ENCODE measurements around the gene SERPINA5.

Gene SERPINA5

DNA sequence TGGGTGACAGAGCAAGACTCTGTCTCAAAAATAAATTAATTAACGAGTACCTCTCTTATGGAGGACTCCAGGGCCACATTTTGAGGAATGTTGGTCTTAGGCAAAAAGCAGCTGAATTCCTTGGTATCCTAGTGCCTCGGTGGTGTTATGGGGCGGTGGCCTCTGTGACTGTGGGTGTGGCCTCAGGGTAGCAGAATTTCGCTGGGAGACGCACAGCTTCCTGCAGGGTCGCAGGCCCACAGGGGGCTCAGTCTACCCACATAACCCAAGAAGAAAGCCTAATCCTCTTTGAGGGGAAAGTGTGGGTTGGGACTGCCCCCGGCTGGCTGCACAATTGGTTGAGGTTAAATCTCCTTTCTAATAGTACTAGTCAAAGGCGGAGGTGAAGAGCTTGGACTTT is 31.2 kb upstream of the SERPINA5 start:
- FAIRE-seq = no peak

DNA sequence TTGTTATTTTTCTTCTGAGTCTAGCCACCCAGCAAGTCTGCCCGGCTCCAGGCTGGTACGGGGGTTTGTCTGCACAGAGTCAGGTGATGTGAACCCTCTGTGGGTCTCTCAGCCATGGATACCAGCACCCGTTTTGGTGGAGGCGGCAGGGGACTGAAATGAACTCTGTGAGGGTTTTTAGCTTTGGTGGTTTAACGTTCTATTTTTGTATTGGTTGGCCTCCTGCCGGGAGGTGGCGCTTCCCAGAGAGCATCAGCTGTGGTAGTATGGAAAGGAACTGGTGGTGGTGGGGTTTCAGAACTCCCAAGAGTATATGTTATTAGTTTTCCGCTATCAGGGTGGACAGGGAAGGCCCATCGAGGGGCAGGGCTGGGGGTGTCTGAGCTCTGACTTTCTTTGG is 25.2 kb upstream of the SERPINA5 start:
- no peak for FAIRE-seq

DNA sequence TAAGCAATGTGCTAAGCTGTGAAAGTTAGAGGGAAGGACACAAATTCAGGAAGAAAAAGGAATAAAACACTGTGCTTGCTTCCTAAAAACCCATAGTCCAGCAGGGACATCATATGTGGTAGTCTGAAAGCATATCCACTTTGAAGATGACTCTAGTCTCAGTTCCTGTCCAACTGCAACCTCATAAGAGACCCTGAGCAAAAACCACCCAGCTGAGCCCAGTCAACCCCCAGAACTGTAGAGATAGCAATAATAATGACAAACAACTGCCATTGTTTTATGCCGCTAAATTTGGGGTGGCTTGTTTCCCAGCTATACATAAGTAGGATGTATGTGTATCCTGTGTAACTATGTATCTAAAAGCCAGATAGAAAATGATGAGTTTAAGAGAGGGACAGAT is 23.9 kb upstream of the SERPINA5 start:
- FAIRE-seq = no peak

DNA sequence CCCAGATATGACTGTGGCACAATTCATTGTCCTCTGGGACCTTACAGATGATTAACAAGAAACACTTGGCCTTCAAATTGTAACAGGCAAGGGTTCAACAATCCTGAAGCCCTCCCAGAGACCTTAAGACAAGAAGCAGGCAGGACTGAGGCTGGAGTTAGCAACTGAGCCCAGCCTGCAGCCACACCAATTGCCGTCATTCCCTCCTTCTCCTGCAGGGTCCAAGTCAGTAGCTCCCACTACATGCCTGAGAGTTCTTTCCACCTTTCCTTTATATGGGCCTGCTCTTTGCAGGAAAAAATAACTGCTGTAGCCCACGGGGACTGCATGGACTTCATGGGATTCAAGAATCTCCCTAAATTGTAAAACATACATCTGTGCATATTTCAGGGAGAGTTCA is 22.4 kb upstream of the SERPINA5 start:
- FAIRE-seq = no peak

DNA sequence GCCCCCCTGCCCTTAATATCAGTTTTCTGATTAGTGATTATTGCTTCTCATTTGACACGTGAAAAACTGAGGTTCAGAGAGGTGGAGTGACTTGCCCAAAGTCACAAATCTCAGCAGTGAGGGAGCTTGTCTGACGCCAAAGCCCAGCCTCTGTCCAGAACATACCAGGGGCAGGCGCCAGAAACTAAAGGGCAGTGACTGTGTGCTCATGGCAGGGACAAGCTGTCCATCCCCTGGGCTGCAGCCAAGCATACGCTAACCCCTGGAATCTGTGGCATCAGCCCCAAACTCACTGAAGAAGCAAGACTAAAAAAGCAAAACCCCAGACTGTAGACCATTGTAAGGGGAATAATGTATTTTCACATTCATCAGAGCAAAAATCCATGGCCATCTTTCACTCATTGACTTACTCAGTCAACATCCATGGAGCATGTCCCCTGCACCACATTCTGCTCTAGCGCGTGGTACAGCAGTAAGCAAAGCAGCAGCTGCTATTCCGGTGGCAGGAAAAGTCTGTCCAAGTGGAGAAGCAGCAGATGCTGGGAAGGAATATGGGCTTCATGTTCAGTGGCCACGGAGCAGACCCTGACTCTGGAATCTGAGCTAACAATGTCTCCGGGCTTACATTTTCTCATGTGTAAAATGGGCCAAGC is 21.5 kb upstream of the SERPINA5 start:
- FAIRE-seq = no peak

DNA sequence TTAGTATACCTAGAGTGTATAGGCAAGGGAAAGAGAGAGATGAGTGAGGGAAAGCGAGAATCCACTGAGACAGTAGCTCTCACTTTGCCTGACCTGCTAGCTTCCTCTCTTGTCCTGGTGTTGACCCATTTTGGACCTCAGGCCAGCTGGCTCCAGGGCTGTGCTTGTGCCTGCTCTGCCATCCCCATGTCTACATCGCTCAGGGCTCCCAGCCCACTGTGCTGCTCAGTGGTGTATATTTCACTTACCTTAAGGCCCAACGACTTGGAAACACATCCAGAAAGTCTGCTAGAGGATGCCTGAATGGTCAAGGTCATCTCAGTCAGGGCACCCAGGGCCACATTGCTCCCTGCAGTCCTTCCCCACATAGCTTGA is 20.9 kb upstream of the SERPINA5 start:
- no peak for FAIRE-seq

DNA sequence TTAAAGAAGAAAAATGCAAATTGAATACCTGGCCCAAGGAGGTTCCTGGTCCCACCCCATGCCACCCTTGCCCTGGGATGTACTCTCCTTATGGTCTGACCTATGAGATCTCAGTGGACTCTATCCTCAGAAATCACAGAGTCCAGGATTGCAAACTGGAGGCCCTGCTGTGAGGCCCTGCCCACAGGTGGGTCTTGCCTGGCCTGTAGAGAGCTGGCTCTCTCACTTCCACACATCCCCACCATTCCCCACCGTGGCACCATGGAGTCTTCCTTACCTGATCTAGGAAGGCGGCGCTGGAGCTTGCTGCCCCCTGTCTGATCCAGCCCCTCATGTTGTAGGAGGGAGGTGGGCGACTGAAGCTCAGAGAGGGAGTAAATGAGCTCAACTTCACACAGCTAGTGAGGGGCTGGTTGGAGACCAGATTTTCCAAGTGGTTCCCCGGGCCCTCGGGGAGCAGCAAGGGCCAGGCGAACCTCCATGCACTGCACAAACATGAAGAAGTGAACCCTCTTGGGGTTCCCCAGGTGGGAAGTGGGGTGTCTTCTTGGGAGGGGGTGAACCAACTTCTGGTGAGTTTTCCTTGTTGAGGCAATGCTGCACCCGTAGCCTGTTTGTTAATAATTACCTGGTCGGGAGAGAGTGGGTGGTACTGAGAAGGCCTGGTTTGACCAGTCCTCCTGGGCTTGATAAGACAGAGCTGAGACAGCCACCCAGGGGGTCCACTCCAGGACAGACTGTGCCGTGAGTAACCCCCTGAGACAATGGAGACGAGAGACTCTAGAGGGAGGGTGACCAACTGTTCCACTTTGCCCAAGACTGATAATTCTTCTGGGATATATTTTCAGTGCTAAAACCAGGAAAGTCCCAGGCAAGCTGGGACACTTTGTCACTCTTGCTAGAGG is 20.2 kb upstream of the SERPINA5 start, which contains the start of gene SERPINA4:
Gene SERPINA4, plus strand, starts transcription at position 692 of the 905 bp plus-strand sequence. CDS start 2,041 bp downstream, outside the sequence.
- no peak for FAIRE-seq

DNA sequence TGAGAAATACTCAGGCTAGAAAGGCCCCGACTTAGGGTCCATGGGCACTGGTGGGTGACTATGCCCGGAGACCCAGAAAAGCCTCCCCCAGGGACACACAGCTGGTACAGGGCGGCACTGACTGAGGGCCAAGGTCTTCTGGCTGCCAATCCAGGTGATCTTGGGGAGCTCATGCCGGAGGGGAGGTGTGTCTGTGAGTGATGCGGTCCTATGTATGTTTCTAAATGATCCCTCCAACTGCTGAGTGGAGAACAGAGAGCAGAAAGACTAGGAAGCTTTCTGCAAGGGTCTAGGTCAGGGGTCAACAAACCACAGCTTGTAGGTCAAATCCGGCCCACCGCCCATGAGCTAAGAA is 19.6 kb upstream of the SERPINA5 start:
- FAIRE-seq = no peak

DNA sequence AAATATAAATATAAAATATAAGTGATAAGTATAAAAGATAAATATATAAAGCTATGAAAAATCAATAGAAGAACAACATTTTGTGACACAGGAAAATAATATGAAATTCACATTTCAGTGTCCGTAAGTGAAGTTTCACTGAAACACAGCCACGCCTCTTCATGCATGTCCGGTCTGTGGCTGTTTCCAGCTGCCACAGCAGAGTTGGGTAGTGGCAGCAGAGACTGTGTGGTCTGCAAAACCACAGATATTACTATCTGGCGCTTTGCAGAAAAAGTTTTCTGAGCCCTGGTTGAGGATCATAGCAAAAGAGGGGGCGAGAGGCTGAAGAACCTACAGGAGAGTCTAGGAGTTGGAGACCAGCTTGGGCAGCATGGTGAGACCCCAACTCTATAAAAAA is 19.2 kb upstream of the SERPINA5 start:
- FAIRE-seq = no peak

DNA sequence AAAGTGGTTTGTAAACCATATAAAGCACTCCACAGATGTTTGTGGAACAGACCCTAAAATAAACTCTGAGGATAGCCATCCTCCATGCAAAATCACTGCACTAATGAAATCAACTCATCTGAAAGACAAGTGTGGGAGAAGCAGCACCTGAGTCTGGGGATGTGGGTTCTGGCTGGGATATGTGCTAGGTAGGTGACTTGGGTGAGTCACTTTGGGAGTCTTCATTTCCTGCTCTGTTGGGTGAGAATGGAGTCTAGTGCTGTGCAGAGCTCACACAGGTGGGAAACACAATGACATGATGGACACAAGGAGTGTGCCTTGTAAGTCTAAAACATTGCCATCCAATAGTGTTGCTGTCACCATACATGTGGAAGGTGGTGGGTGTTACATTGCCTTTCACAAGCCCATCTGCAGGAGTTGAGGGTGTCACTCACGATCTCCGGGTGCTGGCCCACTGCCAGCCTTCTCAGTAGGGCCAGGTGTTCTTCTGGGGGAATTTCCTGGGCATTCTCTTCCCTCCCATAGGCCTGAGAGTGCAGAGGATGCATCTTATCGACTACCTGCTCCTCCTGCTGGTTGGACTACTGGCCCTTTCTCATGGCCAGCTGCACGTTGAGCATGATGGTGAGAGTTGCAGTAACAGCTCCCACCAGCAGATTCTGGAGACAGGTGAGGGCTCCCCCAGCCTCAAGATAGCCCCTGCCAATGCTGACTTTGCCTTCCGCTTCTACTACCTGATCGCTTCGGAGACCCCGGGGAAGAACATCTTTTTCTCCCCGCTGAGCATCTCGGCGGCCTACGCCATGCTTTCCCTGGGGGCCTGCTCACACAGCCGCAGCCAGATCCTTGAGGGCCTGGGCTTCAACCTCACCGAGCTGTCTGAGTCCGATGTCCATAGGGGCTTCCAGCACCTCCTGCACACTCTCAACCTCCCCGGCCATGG is 18.0 kb upstream of the SERPINA5 start:
- no peak for FAIRE-seq

DNA sequence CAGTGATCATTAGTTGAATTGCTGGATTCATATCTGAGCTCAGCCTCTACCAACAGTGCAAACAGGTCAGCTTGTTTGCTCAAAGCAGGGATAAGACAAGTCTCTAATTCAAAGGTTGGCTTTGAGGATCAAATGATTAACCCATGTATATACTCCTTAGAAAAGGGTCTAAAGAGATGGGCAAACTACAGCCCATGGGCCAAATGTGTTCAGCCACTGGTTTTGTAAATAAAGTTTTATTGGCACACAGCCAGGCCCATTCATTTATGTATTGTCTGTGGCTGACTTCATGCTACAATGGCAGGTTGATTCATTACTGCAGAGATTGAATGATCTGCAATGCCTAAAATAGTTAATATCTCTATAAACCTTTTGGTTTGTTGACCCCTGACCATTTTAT is 16.8 kb upstream of the SERPINA5 start:
- no peak for FAIRE-seq

DNA sequence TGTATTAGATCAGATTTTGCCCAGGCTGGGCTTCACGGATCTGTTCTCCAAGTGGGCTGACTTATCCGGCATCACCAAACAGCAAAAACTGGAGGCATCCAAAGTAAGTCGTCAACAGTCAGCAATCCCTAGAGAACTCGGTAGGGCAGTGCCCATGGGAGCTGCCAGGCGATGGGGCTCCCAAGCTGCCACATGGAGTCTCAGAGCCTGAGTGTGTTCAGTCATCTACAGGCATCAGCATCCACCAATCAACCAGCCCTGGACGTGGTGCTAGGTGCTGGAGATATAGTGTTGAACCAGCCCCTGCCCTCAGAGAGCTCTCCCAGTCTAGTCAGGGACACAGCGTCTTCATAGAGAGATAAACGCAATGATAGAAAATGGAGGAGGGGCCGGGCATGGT is 13.0 kb upstream of the SERPINA5 start:
- no peak for FAIRE-seq

DNA sequence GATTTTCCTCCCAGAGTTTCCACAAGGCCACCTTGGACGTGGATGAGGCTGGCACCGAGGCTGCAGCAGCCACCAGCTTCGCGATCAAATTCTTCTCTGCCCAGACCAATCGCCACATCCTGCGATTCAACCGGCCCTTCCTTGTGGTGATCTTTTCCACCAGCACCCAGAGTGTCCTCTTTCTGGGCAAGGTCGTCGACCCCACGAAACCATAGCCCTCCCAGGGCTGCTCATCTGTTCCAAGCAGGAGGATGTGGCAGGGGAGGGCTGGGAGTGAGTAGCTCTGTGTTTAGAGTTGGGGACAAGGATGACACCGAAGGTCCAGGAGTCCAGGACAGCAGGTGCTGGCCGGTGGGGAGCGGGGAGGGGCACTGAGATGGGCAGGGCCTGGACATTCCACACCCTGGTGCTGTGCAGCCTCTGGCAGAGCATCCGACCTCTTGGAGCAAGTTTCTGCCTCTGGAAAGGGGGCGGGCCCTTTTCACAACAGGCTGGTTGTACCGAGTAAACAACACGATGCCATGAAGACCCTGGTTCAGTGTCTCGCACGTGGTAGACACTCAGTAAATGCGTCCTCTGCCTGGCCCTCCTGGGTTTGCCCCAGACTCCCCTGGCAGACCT is 11.7 kb upstream of the SERPINA5 start:
- FAIRE-seq = no peak

DNA sequence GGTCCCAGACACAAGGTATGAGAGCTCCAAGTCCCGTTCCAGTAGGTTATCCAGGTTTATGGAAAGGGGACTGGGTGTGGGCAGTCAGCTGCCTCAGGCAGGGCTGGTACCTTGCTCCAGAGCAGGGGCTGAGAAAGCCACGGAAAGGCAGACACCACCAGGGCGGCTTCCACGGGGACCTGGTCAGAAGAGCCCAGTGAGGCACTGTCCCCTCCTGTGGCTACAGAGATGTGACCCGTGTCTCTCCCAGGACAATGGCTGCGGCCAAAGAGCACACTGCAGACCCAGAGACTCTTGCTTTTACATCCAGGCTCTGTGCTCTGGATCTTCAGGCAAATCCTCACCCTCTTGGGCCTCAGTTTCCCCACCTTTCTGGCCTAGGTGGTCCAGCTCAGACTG is 11.2 kb upstream of the SERPINA5 start:
- no peak for FAIRE-seq

DNA sequence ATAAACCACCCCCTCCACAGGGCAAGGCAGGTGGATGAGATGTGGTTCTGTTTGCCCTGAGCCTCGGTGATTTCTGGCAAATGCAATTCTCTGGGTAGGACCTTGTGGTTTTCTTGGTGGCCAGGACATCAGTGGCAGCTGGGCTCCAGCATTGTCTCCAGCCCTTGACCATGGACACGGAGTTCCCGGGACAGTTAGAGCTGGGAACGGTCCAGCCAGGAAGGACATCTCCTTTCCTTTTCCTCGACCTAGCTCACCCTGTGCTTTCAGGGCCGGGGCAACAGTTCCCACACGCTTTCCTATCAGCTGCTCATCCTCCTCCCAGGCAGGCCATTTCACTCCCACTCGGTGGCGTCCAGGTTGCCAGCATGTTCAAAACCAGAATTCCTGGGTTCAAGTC is 10.8 kb upstream of the SERPINA5 start:
- no peak for FAIRE-seq

DNA sequence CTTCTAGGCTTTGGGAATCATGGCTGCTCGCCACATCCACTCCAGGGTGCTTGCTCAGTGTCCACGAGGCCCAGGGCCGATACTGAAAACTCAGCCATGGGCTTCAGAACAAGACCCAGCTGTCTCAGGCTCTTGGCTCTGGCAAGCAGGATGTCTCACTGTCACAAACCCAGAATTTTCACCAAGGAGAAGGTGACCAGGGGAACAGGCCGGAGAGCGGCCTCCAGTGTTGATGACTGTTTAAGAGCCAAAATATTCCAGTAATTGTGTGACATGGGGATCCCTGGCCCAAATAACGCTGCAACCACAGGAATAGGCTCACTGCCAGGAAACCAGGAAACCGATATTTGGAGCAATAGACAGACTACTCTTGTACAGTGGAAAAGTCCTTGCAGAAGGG is 9.8 kb upstream of the SERPINA5 start:
- no peak for FAIRE-seq

DNA sequence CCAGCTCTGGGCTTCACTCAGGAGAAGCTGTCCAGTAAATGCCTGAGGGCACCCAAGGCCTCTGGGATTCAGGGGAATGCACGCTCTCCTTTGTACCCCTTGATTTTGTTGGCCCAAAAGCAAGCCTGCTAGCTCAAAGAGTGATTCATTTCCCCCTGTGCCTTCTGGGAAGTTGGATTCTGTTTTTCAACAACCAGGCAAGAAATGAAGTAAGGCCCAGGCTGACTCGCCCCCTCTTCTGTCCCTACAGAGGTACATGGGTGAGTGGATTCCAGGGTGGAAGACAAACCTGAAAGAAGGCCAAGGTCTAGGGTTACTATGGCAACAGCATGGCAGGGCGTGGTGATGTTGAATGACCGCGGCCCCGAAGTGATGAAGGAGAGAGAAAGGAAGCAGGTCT is 9.3 kb upstream of the SERPINA5 start:
- no peak for FAIRE-seq

DNA sequence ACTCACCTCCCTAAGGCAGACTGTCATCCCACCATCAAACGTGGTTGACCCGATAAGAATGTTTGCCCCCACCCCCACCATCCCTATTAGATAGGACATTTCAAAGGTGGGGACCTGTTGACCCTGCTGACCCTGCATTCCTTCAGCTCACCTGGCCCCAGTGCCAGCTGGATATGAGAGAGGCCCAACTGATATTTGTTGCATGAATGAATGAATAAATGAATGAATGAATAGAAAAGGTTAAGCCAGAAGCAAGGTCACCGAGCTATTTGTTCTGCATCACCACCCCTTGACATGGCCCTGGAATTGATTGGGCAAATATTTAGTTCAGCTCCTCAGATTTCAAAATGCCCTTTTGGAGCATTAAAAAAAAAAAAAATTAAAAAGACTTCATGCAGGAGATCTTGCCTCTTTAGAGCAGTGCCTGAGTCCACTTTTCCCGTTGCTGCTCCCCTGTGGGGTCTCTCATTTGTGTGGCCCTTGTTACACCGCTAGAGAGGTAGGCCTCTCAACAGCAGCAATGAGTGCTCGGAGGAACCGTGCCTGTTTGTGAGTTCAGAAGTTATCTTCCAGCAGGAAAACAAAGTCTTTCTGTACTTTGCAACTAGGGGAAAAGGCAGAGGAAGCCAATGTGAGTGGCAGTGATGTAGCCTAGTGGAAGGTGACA is 8.5 kb upstream of the SERPINA5 start:
- FAIRE-seq = no peak

DNA sequence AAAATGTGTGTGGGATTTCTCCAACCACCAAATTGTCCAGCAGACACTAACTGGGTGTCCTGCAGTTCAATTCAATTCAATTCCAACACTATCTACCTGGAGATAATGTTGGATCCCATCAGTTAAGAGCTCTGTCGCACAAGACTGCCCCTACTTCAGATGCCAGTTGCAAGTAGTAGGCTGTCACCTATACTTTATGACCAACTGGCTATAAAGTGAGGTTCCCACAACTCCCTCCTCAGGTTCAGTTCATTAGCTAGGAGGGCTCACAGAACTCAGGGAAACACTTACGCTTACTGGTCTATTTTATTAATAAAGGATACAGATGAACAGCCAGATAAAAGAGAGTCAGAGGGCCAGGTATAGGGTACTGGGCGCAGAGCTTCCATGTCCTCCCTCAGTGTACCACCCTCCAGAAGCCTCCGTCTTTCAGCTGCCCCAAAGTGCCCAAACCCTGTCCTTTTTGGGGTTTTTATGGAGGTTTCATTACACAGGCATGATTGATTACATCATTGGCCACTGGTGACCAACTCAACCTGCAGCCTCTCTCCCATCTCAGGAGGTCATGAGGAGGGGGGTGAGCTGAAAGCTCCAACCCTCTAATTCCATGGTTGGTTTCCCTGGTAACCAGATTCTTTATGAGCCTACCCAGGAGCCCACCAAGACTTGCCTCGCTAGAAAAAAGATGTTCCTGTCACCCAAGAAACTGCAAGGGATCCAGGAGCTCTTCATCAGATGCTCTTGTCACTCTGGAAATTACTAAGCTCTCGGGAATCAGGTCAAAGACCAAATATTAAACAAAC is 7.5 kb upstream of the SERPINA5 start:
- FAIRE-seq = no peak

DNA sequence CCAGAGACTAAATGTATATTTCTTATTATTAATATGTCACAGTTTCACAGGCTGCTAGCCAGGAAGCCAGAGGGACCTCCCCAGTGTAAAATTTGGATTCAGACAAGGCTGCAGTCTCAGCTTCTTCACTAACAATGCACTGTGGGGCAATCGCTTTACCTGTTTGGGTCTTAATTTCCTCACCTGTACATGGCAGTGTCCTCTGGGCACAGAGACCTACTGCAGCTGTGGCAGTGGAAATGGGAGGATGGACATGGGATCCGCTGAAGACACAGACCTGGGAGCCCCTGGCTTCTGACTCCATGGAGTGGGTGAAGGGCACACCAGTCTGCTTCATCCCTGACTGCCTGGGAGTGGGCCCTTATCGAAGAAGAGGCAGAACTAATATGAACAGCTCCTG is 6.9 kb upstream of the SERPINA5 start:
- no peak for FAIRE-seq
